ENCODE results near the gene STK25. TPM values are rescaled to one million over a fixed set of nuclear protein-coding genes. Genes with fewer than 3 reads are reported as not detected.
"Not testable (repeated sequence)": the region's sequence is repeated elsewhere in the genome, so short reads cannot be mapped to it uniquely, and the experiment has no call there.

Gene STK25
- total RNA-seq, 2 donors from 2014 or later, result 92.5 to 103 TPM

- intact Hi-C loops (cut with DNase I), result no loop called here
- no peak for DNase-seq (ENCODE audit: low spot score)
These were observed 29.1 kb downstream of the STK25 start for GRCh38 chr2:241479026-241479898.

- no peak for DNase-seq (ENCODE audit: low spot score)
- intact Hi-C loops (cut with DNase I), result no loop called here
These were observed 30.2 kb downstream of the STK25 start for GRCh38 chr2:241478166-241478565.

GRCh38 chr2:241475267-241475666, 33.1 kb downstream of the STK25 start:
- intact Hi-C loops (cut with DNase I), result no loop called here
- DNase-seq (ENCODE audit: low spot score), result no peak

- DNase-seq (ENCODE audit: low spot score), result no peak
- intact Hi-C loops (cut with DNase I), result no loop called here
These were observed 35.0 kb downstream of the STK25 start for GRCh38 chr2:241473399-241473798.

- intact Hi-C loops (cut with DNase I), result no loop called here
- DNase-seq (ENCODE audit: low spot score), result no peak
These were observed 38.6 kb downstream of the STK25 start for GRCh38 chr2:241469746-241470145.

GRCh38 chr2:241468476-241468781, 40.0 kb downstream of the STK25 start:
- intact Hi-C loops (cut with DNase I), result no loop called here
- no peak for DNase-seq (ENCODE audit: low spot score)

GRCh38 chr2:241467777-241468475, 40.5 kb downstream of the STK25 start:
- DNase-seq (ENCODE audit: low spot score), result no peak
- intact Hi-C loops (cut with DNase I), result no loop called here

GRCh38 chr2:241466230-241466629, 42.2 kb downstream of the STK25 start:
- no peak for DNase-seq (ENCODE audit: low spot score)
- intact Hi-C loops (cut with DNase I), result no loop called here

GRCh38 chr2:241465543-241465942, 42.8 kb downstream of the STK25 start:
- intact Hi-C loops (cut with DNase I), result no loop called here
- no peak for DNase-seq (ENCODE audit: low spot score)

GRCh38 chr2:241463276-241464135, 44.9 kb downstream of the STK25 start:
- intact Hi-C loops (cut with DNase I), result no loop called here
- DNase-seq (ENCODE audit: low spot score), result no peak

- DNase-seq (ENCODE audit: low spot score), result no peak
- intact Hi-C loops (cut with DNase I), result no loop called here
These were observed 46.4 kb downstream of the STK25 start for GRCh38 chr2:241461693-241462677.

- intact Hi-C loops (cut with DNase I), result no loop called here
- no peak for DNase-seq (ENCODE audit: low spot score)
These were observed 47.8 kb downstream of the STK25 start for GRCh38 chr2:241460631-241461030.

GRCh38 chr2:241459520-241459919, 48.9 kb downstream of the STK25 start:
- intact Hi-C loops (cut with DNase I), result no loop called here
- DNase-seq (ENCODE audit: low spot score), result no peak

- intact Hi-C loops (cut with DNase I), result no loop called here
- DNase-seq (ENCODE audit: low spot score), result no peak
These were observed 49.7 kb downstream of the STK25 start for GRCh38 chr2:241458687-241459086.

- no peak for DNase-seq (ENCODE audit: low spot score)
- intact Hi-C loops (cut with DNase I), result no loop called here
These were observed 51.8 kb downstream of the STK25 start for GRCh38 chr2:241456546-241456945.

GRCh38 chr2:241454837-241455485, 53.4 kb downstream of the STK25 start:
- DNase-seq (ENCODE audit: low spot score), result no peak
- intact Hi-C loops (cut with DNase I), result no loop called here

- intact Hi-C loops (cut with DNase I); DNase-seq (ENCODE audit: low spot score): not testable (repeated sequence)
These were observed 54.5 kb downstream of the STK25 start for GRCh38 chr2:241453919-241454318.

GRCh38 chr2:241451840-241452506, 56.4 kb downstream of the STK25 start:
- intact Hi-C loops (cut with DNase I), result no loop called here
- DNase-seq (ENCODE audit: low spot score), result no peak

Data from posterior vena cava (tissue), 2 donors.